ENCODE data around the gene MAGOHB.

The MAGOHB gene

DNA sequence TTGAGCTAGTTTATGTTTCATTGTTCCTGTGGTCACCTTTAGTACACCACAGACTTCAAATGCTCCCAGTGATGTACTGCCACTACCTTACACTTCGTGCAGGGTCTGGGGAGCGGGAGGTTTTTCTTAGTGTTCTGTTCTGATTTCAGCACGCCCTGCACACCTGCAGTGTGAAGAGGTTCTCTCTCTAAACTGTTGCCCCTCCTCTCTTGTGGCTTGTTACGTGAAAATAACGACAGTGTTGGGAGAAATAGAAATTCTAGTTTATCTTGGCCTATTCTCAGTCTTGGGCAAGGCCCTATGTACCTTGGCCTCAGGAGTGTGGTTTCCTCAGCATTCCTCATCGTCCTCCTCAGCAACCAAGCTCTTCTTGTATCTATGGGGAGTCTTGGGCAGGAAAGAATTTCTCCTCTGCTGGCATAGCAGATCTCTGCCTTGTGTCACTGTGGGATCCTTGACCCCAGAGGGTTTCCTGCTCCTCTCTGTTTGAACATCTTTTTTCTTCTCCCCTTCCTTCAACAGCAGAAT lies 59.1 kb downstream of the MAGOHB start:
- DNase-seq (ENCODE audit: low read depth), result no peak
